CD4-positive, alpha-beta T cell treated with Interleukin-2 at 100 ng/mL for 4 hours (primary cell): ENCODE data around the gene ORC1.

ENCODE experiments used
- DNase-seq: peaks from one replicate; pipeline ENCODE4 v3.0.0-alpha.2; 2020; ENCODE audit warnings: low spot score

Gene ORC1

DNA sequence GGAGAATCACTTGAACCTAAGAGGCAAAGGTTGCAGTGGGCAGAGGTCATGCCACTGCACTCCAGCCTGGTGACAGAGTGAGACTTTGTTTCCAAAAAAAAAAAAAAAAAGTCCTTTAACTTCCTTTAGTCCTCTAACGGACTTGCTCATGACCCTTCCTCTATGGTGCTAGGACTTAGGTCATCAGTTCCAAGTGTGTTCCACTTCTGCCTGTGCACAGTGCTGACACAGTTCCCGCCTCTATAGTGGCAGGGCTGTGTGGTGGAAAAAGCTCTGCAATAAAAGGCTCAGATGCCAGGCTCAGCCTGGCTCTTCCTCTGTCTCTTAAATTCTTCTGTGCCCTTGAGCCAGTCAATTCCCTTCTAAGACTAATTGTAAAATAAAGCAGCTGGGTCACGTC, 60.2 kb downstream of the ORC1 start:
- DNase-seq = no peak

GRCh38 chr1:52341655-52342260, 62.5 kb downstream of the ORC1 start:
- DNase-seq = no peak

- DNase-seq = no peak
Observed at GRCh38 chr1:52337439-52337838, 66.8 kb downstream of the ORC1 start.

GRCh38 chr1:52334906-52335528, 69.2 kb downstream of the ORC1 start:
- DNase-seq = no peak

DNA sequence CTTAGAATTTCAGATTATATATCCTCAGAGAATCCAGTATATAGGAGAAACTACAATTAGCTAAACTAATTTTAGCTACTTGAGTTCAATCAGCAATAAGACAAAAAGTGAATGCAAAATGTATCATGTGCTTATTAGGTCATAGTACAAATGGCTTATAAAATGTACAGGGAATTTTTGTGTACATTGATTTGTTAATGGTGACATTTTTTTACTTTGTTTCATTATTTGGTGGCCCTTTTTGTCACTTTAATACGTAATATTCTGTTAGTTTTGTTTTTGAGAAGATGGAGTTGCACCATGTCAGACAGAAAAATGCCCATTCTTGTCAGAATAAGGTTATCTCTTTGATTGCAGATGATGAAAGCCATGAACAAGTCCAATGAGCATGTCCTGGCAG, 71.8 kb downstream of the ORC1 start:
- DNase-seq = no peak

DNA sequence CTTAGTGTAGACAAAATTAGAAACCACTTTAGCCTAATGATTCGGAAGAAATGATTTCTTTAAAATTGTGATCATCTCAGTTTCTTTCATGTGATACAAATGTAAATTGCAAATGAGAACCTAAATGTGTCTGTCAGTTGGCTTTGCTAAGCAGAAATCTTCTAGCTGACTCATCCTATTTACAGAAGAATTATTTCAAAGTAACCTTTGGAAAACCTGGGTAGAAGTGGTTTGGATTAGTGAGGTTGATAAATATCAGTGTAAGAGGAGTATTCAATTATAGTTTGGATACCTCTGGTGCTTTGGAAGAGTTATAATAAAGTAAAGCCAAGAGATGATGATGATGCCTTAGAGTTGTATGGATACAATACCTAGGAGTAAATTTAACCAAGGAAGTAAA, 75.6 kb downstream of the ORC1 start:
- no peak for DNase-seq

DNA sequence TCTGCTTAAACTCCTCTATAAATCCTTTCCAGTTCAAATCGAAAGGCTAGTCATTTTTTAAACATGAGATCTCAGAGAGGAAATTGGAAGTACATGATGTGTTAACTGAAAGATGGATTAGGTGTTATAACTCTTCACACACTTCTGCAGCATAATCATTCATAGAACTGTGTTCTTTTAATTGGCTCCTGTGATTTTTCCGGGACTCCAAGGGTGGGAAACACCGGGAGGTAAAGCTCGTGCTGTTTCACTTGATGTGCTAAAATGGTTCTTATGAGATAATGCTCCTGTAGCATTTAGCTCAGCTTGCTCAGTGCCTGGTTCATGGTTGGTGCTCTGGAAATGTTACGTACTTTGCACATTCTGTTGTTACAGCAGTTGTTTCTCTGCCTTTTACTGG, 78.4 kb downstream of the ORC1 start:
- DNase-seq = no peak

DNA sequence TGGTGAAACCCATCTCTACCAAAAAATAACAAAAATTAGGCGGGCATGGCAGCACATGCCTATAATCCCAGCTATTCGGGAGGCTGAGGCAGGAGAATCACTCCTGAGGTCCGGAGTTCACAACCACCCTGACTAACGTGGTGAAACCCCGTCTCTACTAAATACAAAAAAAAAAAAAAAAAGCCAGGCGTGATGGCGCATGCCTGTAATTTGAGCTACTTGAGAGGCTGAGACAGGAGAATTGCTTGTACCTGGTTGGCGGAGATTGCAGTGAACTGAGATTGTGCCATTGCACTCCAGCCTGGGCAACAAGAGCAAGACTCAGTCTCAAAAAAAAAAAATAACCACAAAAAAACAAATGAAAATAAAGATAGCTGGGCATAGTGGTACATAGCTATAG, 80.5 kb downstream of the ORC1 start:
- DNase-seq = no peak
